H9 (cell line): ENCODE data around the gene ZNF566. TPM values are rescaled to one million over a fixed set of nuclear protein-coding genes. Genes with fewer than 3 reads are reported as not detected.

Experiments
- DNase-seq: peaks from one replicate; pipeline ENCODE4 v3.0.0-alpha.2; 2017
- H2AFZ ChIP-seq: one replicate; pipeline ENCODE4 v1.6.1; 2013; ENCODE audit warnings: mild to moderate bottlenecking, low read length, control low read depth, moderate library complexity
- H2AK5ac ChIP-seq: 2 replicates; pipeline ENCODE4 v1.6.1; 2013; ENCODE audit warnings: low read length, control low read depth, mixed read lengths; ENCODE audit not compliant: insufficient read length
- H2BK120ac ChIP-seq: one replicate; pipeline ENCODE4 v1.6.1; 2013; ENCODE audit warnings: low read depth, mild to moderate bottlenecking, low read length, control low read depth, inconsistent platforms; ENCODE audit not compliant: poor library complexity, severe bottlenecking
- H2BK12ac ChIP-seq: 2 replicates; pipeline ENCODE4 v1.6.1; 2013; ENCODE audit warnings: low read length, control low read depth, mixed read lengths, low read depth; ENCODE audit not compliant: insufficient read length
- H2BK15ac ChIP-seq: 2 replicates; pipeline ENCODE4 v1.6.1; 2013; ENCODE audit warnings: low read depth, low read length, control low read depth
- H2BK20ac ChIP-seq: one replicate; pipeline ENCODE4 v1.6.1; 2013; ENCODE audit warnings: low read depth, mild to moderate bottlenecking, low read length, control low read depth, inconsistent platforms; ENCODE audit not compliant: poor library complexity, severe bottlenecking
- H2BK5ac ChIP-seq: 2 replicates; pipeline ENCODE4 v1.6.1; 2013; ENCODE audit warnings: low read length, control low read depth, mixed read lengths; ENCODE audit not compliant: insufficient read length
- H3K14ac ChIP-seq: 2 replicates; pipeline ENCODE4 v1.6.1; 2013; ENCODE audit warnings: low read length, control low read depth; ENCODE audit not compliant: insufficient read depth
- H3K18ac ChIP-seq: 2 replicates; pipeline ENCODE4 v1.6.1; 2013; ENCODE audit warnings: low read depth, mild to moderate bottlenecking, mixed read lengths, low read length, control low read depth; ENCODE audit not compliant: insufficient read length
- H3K23ac ChIP-seq: 2 replicates; pipeline ENCODE4 v1.6.1; 2013; ENCODE audit warnings: low read length, control low read depth, mixed read lengths, low read depth; ENCODE audit not compliant: insufficient read length
- H3K23me2 ChIP-seq: 2 replicates; pipeline ENCODE4 v1.6.1; 2013; ENCODE audit warnings: low read depth, mild to moderate bottlenecking, mixed read lengths, low read length, control low read depth; ENCODE audit not compliant: insufficient read length, poor library complexity, severe bottlenecking
- H3K27ac ChIP-seq: 2 replicates; pipeline ENCODE4 v1.5.1; 2013; ENCODE audit warnings: low read length, control low read depth, mixed read lengths, low read depth; ENCODE audit not compliant: insufficient read length
- H3K27me3 ChIP-seq: 2 replicates; pipeline ENCODE4 v1.6.1; 2013; ENCODE audit warnings: low read length, control low read depth, inconsistent platforms; ENCODE audit not compliant: insufficient read depth
- H3K4ac ChIP-seq: 2 replicates; pipeline ENCODE4 v1.6.1; 2013; ENCODE audit warnings: low read depth, mild to moderate bottlenecking, control low read depth, inconsistent platforms, low read length, moderate library complexity
- H3K4me1 ChIP-seq: 2 replicates; pipeline ENCODE4 v1.6.1; 2013; ENCODE audit warnings: low read length, control low read depth, inconsistent platforms; ENCODE audit not compliant: insufficient read depth
- H3K4me2 ChIP-seq: 2 replicates; pipeline ENCODE4 v1.6.1; 2013; ENCODE audit warnings: low read length, control low read depth, mixed read lengths; ENCODE audit not compliant: insufficient read length, insufficient read depth
- H3K56ac ChIP-seq: 2 replicates; pipeline ENCODE4 v1.6.1; 2013; ENCODE audit warnings: low read depth, mild to moderate bottlenecking, mixed read lengths, low read length, control low read depth; ENCODE audit not compliant: insufficient read length
- H3K79me1 ChIP-seq: 2 replicates; pipeline ENCODE4 v1.6.1; 2013; ENCODE audit warnings: low read depth, mild to moderate bottlenecking, moderate library complexity, low read length, control low read depth, inconsistent platforms; ENCODE audit not compliant: insufficient read depth, poor library complexity, severe bottlenecking
- H3K79me2 ChIP-seq: 2 replicates; pipeline ENCODE4 v1.6.1; 2013; ENCODE audit warnings: low read length, control low read depth, inconsistent platforms; ENCODE audit not compliant: insufficient read depth
- H3K9ac ChIP-seq: 2 replicates; pipeline ENCODE4 v1.6.1; 2013; ENCODE audit warnings: low read length, control low read depth, mixed read lengths; ENCODE audit not compliant: insufficient read length; ENCODE audit errors: extremely low read depth
- H3K9me3 ChIP-seq: one replicate; pipeline ENCODE4 v1.6.1; 2013; ENCODE audit warnings: low read depth, low read length, inconsistent platforms; ENCODE audit not compliant: control insufficient read depth
- H3T11ph ChIP-seq: one replicate; pipeline ENCODE4 v1.6.1; 2013; ENCODE audit warnings: mild to moderate bottlenecking, low read length, control low read depth, inconsistent platforms
- H4K20me1 ChIP-seq: one replicate; pipeline ENCODE4 v1.6.1; 2013; ENCODE audit not compliant: control insufficient read depth, insufficient read length, insufficient read depth
- H4K5ac ChIP-seq: 2 replicates; pipeline ENCODE4 v1.6.1; 2013; ENCODE audit warnings: low read depth, mild to moderate bottlenecking, mixed read lengths, low read length, control low read depth; ENCODE audit not compliant: insufficient read length
- H4K8ac ChIP-seq: replicated peaks from 2 replicates; pipeline ENCODE4 v1.6.1; 2013; ENCODE audit warnings: low read length, control low read depth, mixed read lengths, low read depth; ENCODE audit not compliant: insufficient read length
- H4K91ac ChIP-seq: 2 replicates; pipeline ENCODE4 v1.6.1; 2013; ENCODE audit warnings: low read depth, mild to moderate bottlenecking, moderate library complexity, mixed read lengths, low read length, control low read depth; ENCODE audit not compliant: insufficient read length
- H3K27ac Mint-ChIP-seq, 3 experiments: 2 replicates in 2 of 3; 3 replicates in 1 of 3; pipeline ENCODE4 v1.8.0; 2020 to 2021; ENCODE audit warnings: mixed read lengths in 3 of 3, mild to moderate bottlenecking in 1 of 3, moderate library complexity in 1 of 3
- H3K27me3 Mint-ChIP-seq: 2 replicates; pipeline ENCODE4 v1.8.0; 2021; ENCODE audit warnings: low read depth, mild to moderate bottlenecking, moderate library complexity, mixed read lengths
- H3K36me3 Mint-ChIP-seq, 3 experiments: 2 replicates in 2 of 3; 3 replicates in 1 of 3; pipeline ENCODE4 v1.8.0; 2020 to 2021; ENCODE audit warnings: low read depth in 3 of 3, mixed read lengths in 3 of 3; ENCODE audit not compliant: insufficient read depth in 1 of 3
- H3K4me1 Mint-ChIP-seq, 2 experiments: 2 replicates each; pipeline ENCODE4 v1.8.0; 2020; ENCODE audit warnings: mixed read lengths in 2 of 2
- H3K4me3 Mint-ChIP-seq, 2 experiments: 2 replicates in 1 of 2; 3 replicates in 1 of 2; pipeline ENCODE4 v1.8.0; 2020 to 2021; ENCODE audit warnings: mild to moderate bottlenecking in 2 of 2, mixed read lengths in 2 of 2, moderate library complexity in 1 of 2
- H3K9me3 Mint-ChIP-seq, 2 experiments: 2 replicates in 1 of 2; 3 replicates in 1 of 2; pipeline ENCODE4 v1.8.0; 2020; ENCODE audit warnings: mild to moderate bottlenecking in 2 of 2, mixed read lengths in 2 of 2, moderate library complexity in 1 of 2
- CTCF ChIP-seq: fragments of 200-600 bp; sonication (generic); conservative IDR thresholded peaks from 3 replicates; pipeline ENCODE4 v1.8.0; 2021; ENCODE audit warnings: antibody characterized with exemption, mild to moderate bottlenecking
- WGBS: extraction: QIAGEN DNeasy Blood & Tissue Kit; methylation state at CpG from one replicate; pipeline ENCODE4 v1.1.7; 2013; ENCODE audit warnings: missing lambda C conversion rate, low lambda C conversion rate, mixed read lengths; ENCODE audit not compliant: insufficient read length; ENCODE audit errors: extremely low coverage; 5-methylcytosine and 5-hydroxymethylcytosine counted together
- total RNA-seq: library from RNA; stranded (reverse); gene quantifications from 2 replicates; pipeline ENCODE4 v1.2.1, GENCODE V29; 2021

ZNF566 gene
- total RNA-seq, 1 experiment from 2014 or later: 18.0 TPM

GRCh38 chr19:36398571-36398970, 90.8 kb downstream of the ZNF566 start:
- no peak overlapping the region for H2BK15ac ChIP-seq
- H2BK5ac ChIP-seq: no peak overlapping the region
- H3K9me3 ChIP-seq: peaks cover 20% of the 10 kb centered on the region
- no peak overlapping the region for H3K4ac ChIP-seq
- H3K79me1 ChIP-seq: no peaks in the 10 kb centered on the region
- H3K4me1 Mint-ChIP-seq: no peaks in the 10 kb centered on the region
- H3K27me3 ChIP-seq: no peaks in the 10 kb centered on the region
- no peak overlapping the region for H2BK120ac ChIP-seq
- no peak overlapping the region for H2AK5ac ChIP-seq
- no peaks in the 10 kb centered on the region for H3K23me2 ChIP-seq
- no peak for TF ChIP-seq CTCF
- no peak overlapping the region for H3K9ac ChIP-seq
- no peak overlapping the region for H3K14ac ChIP-seq
- no peaks in the 10 kb centered on the region for H3K27me3 Mint-ChIP-seq
- peaks cover 81 to 85% (median 83%) of the 10 kb centered on the region in 3 experiments for H3K36me3 Mint-ChIP-seq
- H3K4me1 ChIP-seq: no peaks in the 10 kb centered on the region
- no peak overlapping the region for H3T11ph ChIP-seq
- H4K8ac ChIP-seq: no peak overlapping the region
- no peak overlapping the region for H3K18ac ChIP-seq
- H3K4me3 Mint-ChIP-seq: no peak overlapping the region
- H3K27ac Mint-ChIP-seq: no peak overlapping the region
- H3K27ac ChIP-seq: no peak overlapping the region
- H2BK12ac ChIP-seq: no peak overlapping the region
- DNase-seq: no peak
- H2BK20ac ChIP-seq: no peak overlapping the region
- no peak overlapping the region for H3K56ac ChIP-seq
- WGBS: no CpG with 5 or more reads among the region's 3 CpGs
- peaks cover 40 to 53% of the 10 kb centered on the region in 2 experiments for H3K9me3 Mint-ChIP-seq
- H4K20me1 ChIP-seq: no peaks in the 10 kb centered on the region
- no peak overlapping the region for H3K4me2 ChIP-seq
- no peak overlapping the region for H4K91ac ChIP-seq
- no peak overlapping the region for H2AFZ ChIP-seq
- no peaks in the 10 kb centered on the region for H3K79me2 ChIP-seq
- H4K5ac ChIP-seq: no peak overlapping the region
- no peak overlapping the region for H3K23ac ChIP-seq

Other genes with a start within 250 kb of the ZNF566 start
- gene ZFP14, start 110.4 kb downstream of the ZNF566 start, total RNA-seq: 4.0 and 4.5 TPM in 2 replicates
- gene ZFP82, start 70.9 kb downstream of the ZNF566 start, total RNA-seq: 18.7 and 20.1 TPM in 2 replicates
- gene ZNF260, start 38.7 kb upstream of the ZNF566 start, total RNA-seq: 22.5 and 26.1 TPM in 2 replicates
- 16.9 and 19.9 TPM in 2 replicates for gene ZNF529, start 83.7 kb upstream of the ZNF566 start, total RNA-seq
- gene ZNF382, start 115.8 kb upstream of the ZNF566 start, total RNA-seq: 10.8 TPM in 2 replicates
- 6.2 and 7.6 TPM in 2 replicates for gene ZNF461, start 177.3 kb upstream of the ZNF566 start, total RNA-seq
- gene ZNF567, start 198.1 kb upstream of the ZNF566 start, total RNA-seq: 15.9 and 16.1 TPM in 2 replicates